Cardiac septum (tissue), 1 donor: Measurements from ENCODE around the gene BBOF1. TPM values are rescaled to one million over a fixed set of nuclear protein-coding genes. Genes with fewer than 3 reads are reported as not detected.
"Not testable (repeated sequence)": the region's sequence is repeated elsewhere in the genome, so short reads cannot be mapped to it uniquely, and the experiment has no call there.

Experiments used
- DNase-seq: peaks from one replicate; pipeline ENCODE4 v3.0.0-alpha.2; 2020; ENCODE audit warnings: low spot score
- intact Hi-C: fragments of 100-400 bp; cut with DNase I; formaldehyde crosslinking; loops from one replicate; pipeline ENCODE4 v1.14.0; 2022
- total RNA-seq: library from RNA; stranded (reverse); fragmentation: NEBNext Ultra II Directional; extraction: Animal tissue kit (Norgen Biotek cat#: 25700); gene quantifications from one replicate; pipeline ENCODE4 v1.2.1, GENCODE V29; 2021
- donor health status: DM: no; HTN: no; CAD: no.

BBOF1 gene
- total RNA-seq, 1 donor from 2014 or later: 3.9 TPM

GRCh38 chr14:74083784-74084276 is 64.7 kb downstream of the BBOF1 start:
- peak; percentile 77 for DNase-seq
- intact Hi-C loops: no loop called here

GRCh38 chr14:74084277-74085046 is 65.3 kb downstream of the BBOF1 start, which contains the start of the genes ALDH6A1 and LIN52:
Gene ALDH6A1, minus strand, starts transcription at chr14:74084453. Its CDS starts 59 bp downstream, at chr14:74084394.
Gene LIN52, plus strand, starts transcription at chr14:74084956. Its CDS starts 19 bp downstream, at chr14:74084975.
- intact Hi-C loops: no loop called here
- peak; percentile 99 for DNase-seq

GRCh38 chr14:74085047-74085637 is 66.0 kb downstream of the BBOF1 start:
- intact Hi-C loops: no loop called here
- DNase-seq: no peak

GRCh38 chr14:74085828-74086227 is 66.7 kb downstream of the BBOF1 start:
- intact Hi-C loops: no loop called here

GRCh38 chr14:74089251-74090020 is 70.3 kb downstream of the BBOF1 start:
- no peak for DNase-seq
- intact Hi-C loops: no loop called here

More at GRCh38 chr14:74085828-74086227, 66.7 kb downstream of the BBOF1 start:
- no peak for DNase-seq

GRCh38 chr14:74105381-74105780 is 86.2 kb downstream of the BBOF1 start:
- intact Hi-C loops: no loop called here
- no peak for DNase-seq

- intact Hi-C loops: no loop called here
- DNase-seq: no peak
Measured at GRCh38 chr14:74109369-74109768, 90.2 kb downstream of the BBOF1 start.

- not testable (repeated sequence) for DNase-seq
- intact Hi-C loops: loop anchor here (5.0 kb wide), 1 partner anchor 146 kb away; no protein-coding TSS in a partner anchor
Measured at GRCh38 chr14:74111395-74112216, 92.5 kb downstream of the BBOF1 start.

Other genes starting within 250 kb of the BBOF1 start
- 36.7 TPM for gene PTGR2, start 167.5 kb upstream of the BBOF1 start, total RNA-seq
- 19.9 TPM for gene ZNF410, start 132.5 kb upstream of the BBOF1 start, total RNA-seq
- gene FAM161B, start 69.3 kb upstream of the BBOF1 start, total RNA-seq: 4.7 TPM
- 39.9 TPM for gene COQ6, start 69.0 kb upstream of the BBOF1 start, total RNA-seq
- 8.8 TPM for gene ENTPD5, start 61 bp upstream of the BBOF1 start, total RNA-seq
- gene ALDH6A1, start 65.1 kb downstream of the BBOF1 start, total RNA-seq: 67.8 TPM
- gene LIN52, start 65.6 kb downstream of the BBOF1 start, total RNA-seq: 7.4 TPM
- gene VSX2, start 220.1 kb downstream of the BBOF1 start, total RNA-seq: not detected